Colonic mucosa (tissue), 4 donors: ENCODE results near the gene FOCAD. TPM values are rescaled to one million over a fixed set of nuclear protein-coding genes. Genes with fewer than 3 reads are reported as not detected.
"Not testable (repeated sequence)": the region's sequence is repeated elsewhere in the genome, so short reads cannot be mapped to it uniquely, and the experiment has no call there.

ENCODE experiments used
- DNase-seq: peaks from one replicate; pipeline ENCODE4 v3.0.0-alpha.2; 2020
- H3K27ac ChIP-seq: fragments of 200-600 bp; one replicate; pipeline ENCODE4 v1.8.0; 2021
- H3K27me3 ChIP-seq: fragments of 200-600 bp; one replicate; pipeline ENCODE4 v1.8.0; 2021
- H3K36me3 ChIP-seq: fragments of 200-600 bp; one replicate; pipeline ENCODE4 v1.8.0; 2021
- H3K4me1 ChIP-seq: fragments of 200-600 bp; one replicate; pipeline ENCODE4 v1.8.0; 2021; ENCODE audit warnings: mild to moderate bottlenecking
- H3K4me3 ChIP-seq: fragments of 200-600 bp; one replicate; pipeline ENCODE4 v1.8.0; 2021
- H3K9ac ChIP-seq, 2 donors: one replicate each; pipeline ENCODE4 v1.7.0; 2013; ENCODE audit warnings: control low read depth in 2 of 2, low read depth in 2 of 2, low read length in 2 of 2
- H3K9me3 ChIP-seq: fragments of 200-600 bp; one replicate; pipeline ENCODE4 v1.8.0; 2021
- CTCF ChIP-seq: fragments of 200-600 bp; IDR thresholded peaks from one replicate; pipeline ENCODE4 v1.8.0; 2022; ENCODE audit warnings: antibody characterized with exemption, mild to moderate bottlenecking
- intact Hi-C: fragments of 100-400 bp; cut with DNase I; formaldehyde crosslinking; loops from one replicate; pipeline ENCODE4 v1.14.1; 2022
- total RNA-seq, 2 donors: library from RNA; stranded (reverse); fragmentation: NEBNext Ultra II Directional in 1 of 2; extraction: Animal tissue kit (Norgen Biotek cat#: 25700) in 1 of 2; gene quantifications; one replicate each; pipeline ENCODE4 v1.2.1, GENCODE V29; 2021
- donor health status: healthy.
- donor health status: DM: no; HTN: no; CAD: no.
- donor health status: DM: no; HTN: no; CAD: no.

The FOCAD gene
- total RNA-seq, 2 donors from 2014 or later, result 26.8 to 44.3 TPM

GRCh38 chr9:20670395-20670794, 13.7 kb upstream of the FOCAD start:
- no peak overlapping the region for H3K4me3 ChIP-seq
- DNase-seq, result no peak
- intact Hi-C loops, result no loop called here
- no peaks in the 10 kb centered on the region for H3K4me1 ChIP-seq
- H3K36me3 ChIP-seq, result no peaks in the 10 kb centered on the region
- no peaks in the 10 kb centered on the region for H3K9me3 ChIP-seq
- H3K9ac ChIP-seq, result no peak overlapping the region
- H3K27ac ChIP-seq, result no peak overlapping the region
- no peaks in the 10 kb centered on the region for H3K27me3 ChIP-seq
- TF ChIP-seq CTCF, result no peak

- Histone ChIP-seq H3K36me3 (no peaks in the 10 kb centered on the region), H3K27me3 (no peaks in the 10 kb centered on the region), H3K9ac (no peak overlapping the region), H3K27ac (no peak overlapping the region), H3K9me3 (no peaks in the 10 kb centered on the region), H3K4me3 (no peak overlapping the region), H3K4me1 (no peaks in the 10 kb centered on the region)
- TF ChIP-seq CTCF, result no peak
- intact Hi-C loops, result no loop called here
- no peak for DNase-seq
These were observed 12.4 kb upstream of the FOCAD start for GRCh38 chr9:20671635-20672034.

GRCh38 chr9:20673537-20673936, 10.5 kb upstream of the FOCAD start:
- H3K27me3 ChIP-seq, H3K4me1 ChIP-seq, intact Hi-C loops, H3K9ac ChIP-seq, H3K36me3 ChIP-seq, H3K4me3 ChIP-seq, DNase-seq, H3K27ac ChIP-seq, H3K9me3 ChIP-seq: not testable (repeated sequence)

- no peak overlapping the region for H3K27ac ChIP-seq
- intact Hi-C loops, result loop anchor here (5.0 kb wide), 1 partner anchor 59 kb away; the partner anchor contains the start of gene MLLT3
- peaks cover 3% of the 10 kb centered on the region for H3K4me1 ChIP-seq
- no peak for TF ChIP-seq CTCF
- no peak overlapping the region for H3K9ac ChIP-seq
- no peak for DNase-seq
- H3K4me3 ChIP-seq, result no peak overlapping the region
- H3K9me3 ChIP-seq, result no peaks in the 10 kb centered on the region
- no peaks in the 10 kb centered on the region for H3K36me3 ChIP-seq
- no peaks in the 10 kb centered on the region for H3K27me3 ChIP-seq
These were observed 2.6 kb upstream of the FOCAD start for GRCh38 chr9:20681467-20681866.

- DNase-seq, result peak; percentile 63
- Histone ChIP-seq H3K4me3 (peak overlapping the region; percentile 73), H3K36me3 (no peaks in the 10 kb centered on the region), H3K4me1 (peaks cover 3% of the 10 kb centered on the region), H3K9ac (peak overlapping the region in 1 of 2 donors; percentile 86), H3K27ac (peak overlapping the region; percentile 93), H3K27me3 (no peaks in the 10 kb centered on the region), H3K9me3 (no peaks in the 10 kb centered on the region)
- intact Hi-C loops, result loop anchor here (5.0 kb wide), 1 partner anchor 61 kb away; the partner anchor contains the start of gene MLLT3
- TF ChIP-seq CTCF, result no peak
These were observed 566 bp upstream of the FOCAD start for GRCh38 chr9:20683351-20684034.
